Measurements from ENCODE around the gene CROCC2.

CROCC2 gene

DNA sequence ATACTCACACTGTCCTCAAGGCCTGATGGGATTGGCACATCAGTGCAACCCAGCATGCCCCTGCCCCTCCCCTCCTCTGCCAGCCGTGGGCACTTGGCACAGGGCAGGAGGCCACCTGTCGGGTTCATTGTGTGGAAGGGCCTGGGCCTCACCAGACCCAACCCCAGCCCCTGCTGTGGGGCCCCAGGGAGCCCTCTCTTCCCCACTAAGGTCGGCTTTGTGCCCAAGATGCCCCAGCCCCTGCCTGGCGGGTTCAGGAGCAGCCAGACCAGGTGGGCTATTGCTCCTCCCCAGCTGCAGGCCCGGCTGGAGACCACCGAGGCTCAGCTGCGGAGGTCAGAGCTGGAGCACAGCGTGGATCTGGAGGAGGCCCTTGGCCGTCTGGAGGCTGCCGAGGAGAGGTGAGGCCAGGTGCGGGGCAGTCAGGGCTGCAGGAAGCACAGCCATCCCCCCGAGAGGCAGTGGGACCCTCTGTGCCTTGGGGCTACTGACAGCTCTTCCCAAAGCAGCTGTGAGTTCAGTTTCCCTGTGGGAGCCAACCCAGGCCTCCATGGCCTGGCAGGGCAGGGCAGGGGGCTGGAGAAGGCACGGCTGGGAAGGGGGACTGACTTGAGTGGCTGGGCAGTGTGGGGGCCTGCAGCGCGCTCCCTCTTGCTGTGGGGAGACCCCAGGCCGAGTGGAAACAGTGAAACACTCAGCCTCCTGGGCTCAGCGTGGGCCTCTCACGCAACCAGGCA is 16.3 kb downstream of the CROCC2 start:
- DNase-seq (ENCODE audit: low spot score) = no peak
- TF ChIP-seq, protein P1, sequence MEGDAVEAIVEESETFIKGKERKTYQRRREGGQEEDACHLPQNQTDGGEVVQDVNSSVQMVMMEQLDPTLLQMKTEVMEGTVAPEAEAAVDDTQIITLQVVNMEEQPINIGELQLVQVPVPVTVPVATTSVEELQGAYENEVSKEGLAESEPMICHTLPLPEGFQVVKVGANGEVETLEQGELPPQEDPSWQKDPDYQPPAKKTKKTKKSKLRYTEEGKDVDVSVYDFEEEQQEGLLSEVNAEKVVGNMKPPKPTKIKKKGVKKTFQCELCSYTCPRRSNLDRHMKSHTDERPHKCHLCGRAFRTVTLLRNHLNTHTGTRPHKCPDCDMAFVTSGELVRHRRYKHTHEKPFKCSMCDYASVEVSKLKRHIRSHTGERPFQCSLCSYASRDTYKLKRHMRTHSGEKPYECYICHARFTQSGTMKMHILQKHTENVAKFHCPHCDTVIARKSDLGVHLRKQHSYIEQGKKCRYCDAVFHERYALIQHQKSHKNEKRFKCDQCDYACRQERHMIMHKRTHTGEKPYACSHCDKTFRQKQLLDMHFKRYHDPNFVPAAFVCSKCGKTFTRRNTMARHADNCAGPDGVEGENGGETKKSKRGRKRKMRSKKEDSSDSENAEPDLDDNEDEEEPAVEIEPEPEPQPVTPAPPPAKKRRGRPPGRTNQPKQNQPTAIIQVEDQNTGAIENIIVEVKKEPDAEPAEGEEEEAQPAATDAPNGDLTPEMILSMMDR (IDR thresholded peaks at IDR 0.05; ENCODE audit: borderline replicate concordance, control extremely low read depth, extremely low read depth, insufficient read depth, missing control alignments) = no peak
- in situ Hi-C loops (cut with MboI; ENCODE audit: low sequenced_read_pairs, unreplicated experiment) = no loop called here

DNA sequence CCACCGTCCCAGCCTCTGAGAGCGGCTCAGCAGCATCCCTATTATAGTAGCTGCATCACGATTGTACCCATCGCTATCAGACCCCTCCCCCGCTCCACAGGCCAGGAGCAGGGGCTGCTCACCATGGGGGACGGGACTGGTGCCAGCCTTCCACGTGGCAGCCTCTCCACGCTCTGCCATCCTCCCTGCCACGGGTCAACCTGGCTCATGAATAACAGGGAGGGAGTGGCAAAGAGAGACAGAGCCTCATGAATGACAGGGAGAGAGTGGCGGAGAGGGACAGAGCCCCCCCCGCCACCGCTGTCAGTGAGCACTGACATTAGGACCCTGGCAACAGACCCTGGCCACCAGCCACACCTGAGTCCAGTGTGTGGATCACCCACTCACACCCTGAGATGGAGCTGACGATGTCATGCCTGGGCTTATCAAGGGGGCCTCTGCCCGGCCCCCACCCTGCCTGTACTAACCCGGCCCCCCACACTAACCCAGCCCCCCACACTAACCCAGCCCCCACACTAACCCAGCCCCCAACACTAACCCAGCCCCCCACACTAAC is 16.9 kb downstream of the CROCC2 start:
- in situ Hi-C loops (cut with MboI; ENCODE audit: low sequenced_read_pairs, unreplicated experiment) = no loop called here
- no peak for DNase-seq (ENCODE audit: low spot score)
- TF ChIP-seq, protein P1 (IDR thresholded peaks at IDR 0.05; ENCODE audit: borderline replicate concordance, control extremely low read depth, extremely low read depth, insufficient read depth, missing control alignments) = no peak

DNA sequence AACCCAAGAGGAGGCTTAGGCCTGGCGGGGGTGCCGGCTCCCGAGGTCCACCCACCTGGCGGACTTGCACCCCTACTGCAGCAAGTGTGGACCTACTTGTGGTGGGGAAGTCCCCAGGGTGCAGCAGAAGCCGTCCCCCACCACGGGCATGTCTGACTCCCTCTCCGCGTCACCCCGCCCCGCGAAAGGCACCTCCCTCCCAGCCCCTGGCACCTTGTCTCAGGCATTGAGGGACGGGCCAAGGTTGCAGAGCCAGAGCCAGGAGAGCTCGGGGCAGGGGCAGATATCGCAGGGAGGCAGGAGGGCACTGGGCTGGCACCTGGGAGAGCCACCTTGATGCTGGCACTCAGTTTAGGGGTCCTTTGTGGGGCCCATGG is 19.0 kb downstream of the CROCC2 start:
- no peak for DNase-seq (ENCODE audit: low spot score)
- TF ChIP-seq, protein P1 (IDR thresholded peaks at IDR 0.05; ENCODE audit: borderline replicate concordance, control extremely low read depth, extremely low read depth, insufficient read depth, missing control alignments) = no peak
- in situ Hi-C loops (cut with MboI; ENCODE audit: low sequenced_read_pairs, unreplicated experiment) = no loop called here

DNA sequence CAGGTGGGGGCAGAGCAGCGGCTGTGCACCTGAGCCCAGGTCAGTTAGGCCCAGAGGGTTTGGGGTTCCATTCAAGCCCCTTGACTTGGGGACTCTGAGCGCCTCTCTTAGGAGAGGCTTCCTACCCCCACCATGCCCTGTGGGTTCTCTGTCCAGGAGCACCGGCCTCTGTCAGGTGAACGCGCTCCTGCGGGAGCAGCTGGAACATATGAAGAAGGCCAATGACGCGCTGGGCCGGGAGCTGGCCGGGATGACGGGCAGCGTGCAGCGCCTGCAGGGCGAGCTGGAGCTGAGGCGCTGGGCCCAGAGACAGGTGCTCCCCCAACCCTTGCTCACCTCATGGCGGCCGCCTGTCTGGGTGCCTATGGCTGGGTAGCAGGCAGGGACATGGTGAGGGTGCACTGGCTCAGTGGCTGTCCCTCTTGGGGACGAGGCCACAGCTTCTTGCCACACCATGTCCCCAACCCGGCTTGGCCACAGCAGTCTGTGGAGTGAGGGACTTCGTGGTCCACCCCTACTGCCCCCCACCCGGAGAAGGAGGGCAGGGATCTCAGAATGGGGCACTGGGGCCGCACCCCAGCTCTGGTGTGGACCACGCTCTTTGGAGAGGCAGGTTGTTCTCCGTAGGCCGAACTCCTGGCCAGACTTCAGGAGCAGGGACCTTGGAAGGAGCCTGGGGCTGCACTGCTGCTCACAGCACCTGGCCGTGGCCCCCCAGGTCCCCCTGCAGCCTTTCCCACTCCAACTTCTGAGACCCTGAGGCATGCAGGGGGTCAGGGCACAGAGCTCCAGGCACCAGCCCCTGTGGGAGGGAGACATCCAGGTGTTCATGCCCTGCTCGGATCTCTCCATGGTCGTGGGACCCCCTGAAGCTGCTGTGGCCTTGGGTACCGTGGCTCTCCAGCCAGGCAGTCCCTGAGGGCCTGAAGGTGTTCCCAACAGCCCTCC is 19.7 kb downstream of the CROCC2 start:
- in situ Hi-C loops (cut with MboI; ENCODE audit: low sequenced_read_pairs, unreplicated experiment) = no loop called here
- no peak for DNase-seq (ENCODE audit: low spot score)
- TF ChIP-seq, protein P1 (IDR thresholded peaks at IDR 0.05; ENCODE audit: borderline replicate concordance, control extremely low read depth, extremely low read depth, insufficient read depth, missing control alignments) = no peak

DNA sequence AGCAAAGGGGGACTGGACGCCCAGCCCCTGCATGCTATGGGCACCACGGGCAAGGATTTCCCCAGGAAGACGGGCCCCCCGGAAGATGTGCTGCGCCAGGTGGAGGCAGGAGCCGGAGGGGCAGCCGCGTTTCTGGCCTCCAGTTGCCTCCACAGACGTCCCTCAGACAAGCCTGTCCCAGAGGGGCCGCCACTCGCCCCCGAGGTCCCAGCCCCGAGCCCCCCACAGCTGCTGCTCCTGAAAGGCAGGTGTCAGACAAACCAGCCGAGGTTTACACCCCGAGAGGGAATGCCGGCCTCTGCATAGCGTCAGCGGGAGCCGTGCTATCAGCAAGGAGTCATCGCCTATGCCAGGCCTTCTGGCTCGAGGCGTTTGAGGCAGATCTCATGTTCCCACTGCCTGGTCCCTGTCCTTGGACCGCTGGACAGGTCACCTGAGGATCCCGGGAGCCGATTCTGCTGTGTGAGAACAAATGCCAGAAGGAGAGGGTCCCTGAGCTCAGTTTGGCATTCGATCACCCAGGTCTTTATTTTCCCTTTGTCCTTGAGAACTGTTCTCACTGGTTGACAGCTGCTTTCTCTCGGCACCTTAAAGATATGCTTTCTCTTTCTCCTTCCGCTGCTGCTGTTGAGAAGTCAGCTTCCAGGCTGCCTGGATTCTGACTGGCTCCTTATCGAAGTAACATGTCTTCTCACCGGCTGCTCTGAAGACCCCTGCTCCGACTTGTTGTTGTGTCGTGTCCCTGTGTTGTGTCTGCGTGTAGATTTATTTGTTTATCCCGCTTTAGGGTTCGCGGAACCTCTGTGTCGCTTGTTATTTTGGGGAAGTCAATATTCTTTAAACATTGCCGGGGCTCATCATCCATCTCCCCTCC is 20.6 kb downstream of the CROCC2 start:
- in situ Hi-C loops (cut with MboI; ENCODE audit: low sequenced_read_pairs, unreplicated experiment) = no loop called here
- DNase-seq (ENCODE audit: low spot score) = no peak

More for the DNA sequence above, 20.6 kb downstream of the CROCC2 start:
- TF ChIP-seq, protein P1 (IDR thresholded peaks at IDR 0.05; ENCODE audit: borderline replicate concordance, control extremely low read depth, extremely low read depth, insufficient read depth, missing control alignments) = no peak
